Lower leg skin (tissue), 4 donors: Measurements from ENCODE around the gene RACK1. TPM values are rescaled to one million over a fixed set of nuclear protein-coding genes. Genes with fewer than 3 reads are reported as not detected.

Source experiments
- DNase-seq, 2 donors: peaks; one replicate each; pipeline ENCODE4 v3.0.0-alpha.2; 2019; ENCODE audit warnings: low spot score in 2 of 2
- H3K4me3 ChIP-seq: fragments of 200-600 bp; sonication (generic); 2 replicates; pipeline ENCODE4 v1.5.1; 2017; ENCODE audit warnings: mild to moderate bottlenecking, low read depth; ENCODE audit not compliant: poor library complexity, severe bottlenecking
- POLR2A ChIP-seq, 2 donors: fragments of 450-650 bp; IDR thresholded peaks; one replicate each; pipeline ENCODE4 v1.6.1; 2016 to 2017; ENCODE audit warnings: antibody characterized with exemption in 2 of 2, mild to moderate bottlenecking in 1 of 2, moderate library complexity in 1 of 2
- WGBS, 2 donors: methylation state at CpG; one replicate each; pipeline ENCODE4 v1.1.5; 2018; 5-methylcytosine and 5-hydroxymethylcytosine counted together
- intact Hi-C: fragments of 100-400 bp; cut with DNase I; formaldehyde crosslinking; loops from one replicate; pipeline ENCODE4 v1.15.0; 2023; ENCODE audit warnings: low total_unique reads
- total RNA-seq, 4 donors: library from RNA; depleted of rRNA; stranded (reverse); fragments of >200 nt; gene quantifications; one replicate each; pipeline ENCODE4 v1.1.0, GENCODE V29; 2016
- TF ChIP-seq, protein P1 (sequence below), 3 donors: fragments of 450-650 bp; IDR thresholded peaks; one replicate each; pipeline ENCODE4 v1.5.1; 2016; ENCODE audit warnings: antibody characterized with exemption in 3 of 3, mild to moderate bottlenecking in 3 of 3, moderate library complexity in 2 of 3

Gene RACK1
- total RNA-seq, 4 donors from 2014 or later: 3,064 to 4,085 (median 3,503) TPM

DNA sequence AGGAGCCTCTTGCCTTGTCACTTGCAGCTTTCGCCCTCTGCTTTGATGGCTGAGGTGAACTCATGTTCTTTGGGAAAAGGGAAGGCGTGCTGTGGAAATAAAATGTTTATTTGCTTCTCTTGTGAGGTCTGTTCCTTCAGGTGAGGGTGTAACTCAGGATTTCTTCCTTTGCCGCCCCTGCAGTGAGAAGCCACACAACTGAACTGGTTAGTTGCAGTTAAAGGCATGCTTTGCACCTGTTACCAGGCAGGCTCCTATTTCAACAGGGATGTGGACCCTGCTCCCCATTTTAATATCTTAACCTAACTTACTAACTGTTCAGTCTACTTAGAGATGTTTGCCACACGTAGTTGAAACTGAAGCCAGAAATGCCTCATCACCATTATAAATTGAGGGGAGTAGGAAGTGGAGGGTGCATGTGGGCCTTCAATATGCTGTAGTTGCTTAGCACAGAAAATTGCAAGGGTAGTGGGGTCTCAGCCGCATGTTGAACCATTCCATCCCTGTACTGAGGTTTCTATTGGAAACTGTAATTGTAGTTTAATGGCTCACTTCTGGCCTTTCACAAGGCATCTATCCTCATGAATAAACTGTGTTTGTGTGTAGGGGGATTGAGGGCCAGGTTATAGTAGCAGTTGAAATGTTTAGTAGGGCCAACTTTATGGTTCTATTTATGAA is 7.9 kb downstream of the RACK1 start:
- H3K4me3 ChIP-seq: no peak overlapping the region
- no peak for TF ChIP-seq POLR2A (IDR thresholded peaks at IDR 0.05)
- TF ChIP-seq, protein P1, sequence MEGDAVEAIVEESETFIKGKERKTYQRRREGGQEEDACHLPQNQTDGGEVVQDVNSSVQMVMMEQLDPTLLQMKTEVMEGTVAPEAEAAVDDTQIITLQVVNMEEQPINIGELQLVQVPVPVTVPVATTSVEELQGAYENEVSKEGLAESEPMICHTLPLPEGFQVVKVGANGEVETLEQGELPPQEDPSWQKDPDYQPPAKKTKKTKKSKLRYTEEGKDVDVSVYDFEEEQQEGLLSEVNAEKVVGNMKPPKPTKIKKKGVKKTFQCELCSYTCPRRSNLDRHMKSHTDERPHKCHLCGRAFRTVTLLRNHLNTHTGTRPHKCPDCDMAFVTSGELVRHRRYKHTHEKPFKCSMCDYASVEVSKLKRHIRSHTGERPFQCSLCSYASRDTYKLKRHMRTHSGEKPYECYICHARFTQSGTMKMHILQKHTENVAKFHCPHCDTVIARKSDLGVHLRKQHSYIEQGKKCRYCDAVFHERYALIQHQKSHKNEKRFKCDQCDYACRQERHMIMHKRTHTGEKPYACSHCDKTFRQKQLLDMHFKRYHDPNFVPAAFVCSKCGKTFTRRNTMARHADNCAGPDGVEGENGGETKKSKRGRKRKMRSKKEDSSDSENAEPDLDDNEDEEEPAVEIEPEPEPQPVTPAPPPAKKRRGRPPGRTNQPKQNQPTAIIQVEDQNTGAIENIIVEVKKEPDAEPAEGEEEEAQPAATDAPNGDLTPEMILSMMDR (IDR thresholded peaks at IDR 0.05): no peak
- DNase-seq: peak in 1 of 2 donors; percentile 58
- WGBS, 2 donors: 64 to 81% methylated on average over 5 of the region's 5 CpGs
- intact Hi-C loops: no loop called here

- intact Hi-C loops: no loop called here
- DNase-seq: no peak
- H3K4me3 ChIP-seq: no peak overlapping the region
- 76 to 79% methylated on average over 5 of the region's 5 CpGs for WGBS, 2 donors
- TF ChIP-seq, protein P1 (IDR thresholded peaks at IDR 0.05): no peak
- TF ChIP-seq POLR2A (IDR thresholded peaks at IDR 0.05): no peak
Observed at GRCh38 chr5:181235323-181235688, 8.4 kb downstream of the RACK1 start.

- H3K4me3 ChIP-seq: no peak overlapping the region
- intact Hi-C loops: no loop called here
- 91 to 92% methylated on average over 22 of the region's 22 CpGs for WGBS, 2 donors
- DNase-seq: peak in 1 of 2 donors; percentile 58
- TF ChIP-seq, protein P1 (IDR thresholded peaks at IDR 0.05): no peak
- TF ChIP-seq POLR2A (IDR thresholded peaks at IDR 0.05): no peak
Observed at GRCh38 chr5:181234455-181235306, 9.0 kb downstream of the RACK1 start.

- 87 to 92% methylated on average over 11 to 23 of the region's 24 CpGs for WGBS, 2 donors
- intact Hi-C loops: no loop called here
- no peak overlapping the region for H3K4me3 ChIP-seq
Observed at GRCh38 chr5:181233801-181234454, 9.8 kb downstream of the RACK1 start.

GRCh38 chr5:181233088-181233800 is 10.5 kb downstream of the RACK1 start:
- intact Hi-C loops: no loop called here
- peak in 1 of 2 donors; percentile 77 for DNase-seq
- no peak overlapping the region for H3K4me3 ChIP-seq
- 77 to 84% methylated on average over 16 of the region's 16 CpGs for WGBS, 2 donors
- TF ChIP-seq POLR2A (IDR thresholded peaks at IDR 0.05): no peak
- TF ChIP-seq, protein P1 (IDR thresholded peaks at IDR 0.05): no peak

More at GRCh38 chr5:181233801-181234454, 9.8 kb downstream of the RACK1 start:
- DNase-seq: peak in 1 of 2 donors; percentile 75
- TF ChIP-seq, protein P1 (IDR thresholded peaks at IDR 0.05): no peak
- no peak for TF ChIP-seq POLR2A (IDR thresholded peaks at IDR 0.05)
